Activated CD8-positive, alpha-beta memory T cell treated with anti-CD3 and anti-CD28 coated beads, Interleukin-2, amount 50 U/mL, for 4 hours (primary cell): ENCODE results near the gene FHL2.

Experiments
- DNase-seq: peaks from one replicate; pipeline ENCODE4 v3.0.0-alpha.2; 2020

Gene FHL2

DNA sequence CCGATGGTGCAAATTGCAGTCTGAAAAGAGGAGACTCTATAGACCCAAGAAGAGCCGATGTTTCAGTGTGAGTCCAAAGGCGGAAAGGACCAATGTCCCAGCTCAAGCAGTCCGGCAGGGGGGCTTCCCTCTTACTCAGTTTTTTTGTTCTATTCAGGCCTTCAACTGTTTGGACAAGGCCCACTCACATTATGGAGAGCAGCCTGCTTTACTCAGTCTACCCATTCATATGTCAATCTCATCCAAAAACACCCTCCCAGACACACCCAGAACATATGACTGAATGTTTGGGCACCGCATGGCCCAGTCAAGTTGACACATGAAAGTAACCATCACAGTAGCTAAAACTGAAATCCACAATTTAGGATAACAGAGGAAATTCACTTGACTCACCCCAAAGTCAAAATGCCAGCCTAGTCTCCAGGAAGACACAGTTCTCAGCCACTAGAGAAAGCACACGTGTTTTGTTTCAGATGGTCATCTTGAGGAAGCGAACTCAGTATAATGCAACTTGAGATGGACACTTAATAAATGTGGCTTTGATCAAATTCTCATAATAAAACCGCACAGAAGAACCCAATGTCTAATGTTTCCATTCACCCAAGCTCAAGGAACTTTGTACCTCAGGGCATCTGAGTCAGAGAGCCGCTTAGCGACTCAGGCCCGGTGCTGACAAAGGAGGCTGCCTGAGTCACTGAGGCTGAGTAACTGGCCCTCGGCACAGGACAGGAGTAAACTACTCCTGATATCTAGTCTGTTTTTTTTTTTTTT lies 2.4 kb downstream of the FHL2 start:
- peak; percentile 55 for DNase-seq

DNA sequence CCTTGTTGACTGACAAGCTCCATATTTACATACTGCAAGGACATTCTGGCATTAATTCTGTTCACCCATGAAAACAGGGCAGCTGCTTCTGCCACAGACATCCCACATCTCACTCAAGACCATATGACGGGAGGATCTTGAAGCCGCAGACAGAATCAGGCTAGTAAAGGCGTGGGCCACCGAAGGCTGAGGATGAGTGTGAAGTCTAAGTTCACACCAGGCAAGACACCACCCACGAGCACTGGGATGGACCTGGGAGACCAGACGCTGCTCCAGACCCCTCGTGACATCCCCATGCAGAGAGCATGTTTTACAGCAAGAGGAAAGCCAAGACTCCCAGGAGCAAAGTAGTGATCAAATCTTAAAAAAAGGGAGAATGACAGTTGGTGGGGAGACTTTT lies 3.2 kb downstream of the FHL2 start:
- no peak for DNase-seq

DNA sequence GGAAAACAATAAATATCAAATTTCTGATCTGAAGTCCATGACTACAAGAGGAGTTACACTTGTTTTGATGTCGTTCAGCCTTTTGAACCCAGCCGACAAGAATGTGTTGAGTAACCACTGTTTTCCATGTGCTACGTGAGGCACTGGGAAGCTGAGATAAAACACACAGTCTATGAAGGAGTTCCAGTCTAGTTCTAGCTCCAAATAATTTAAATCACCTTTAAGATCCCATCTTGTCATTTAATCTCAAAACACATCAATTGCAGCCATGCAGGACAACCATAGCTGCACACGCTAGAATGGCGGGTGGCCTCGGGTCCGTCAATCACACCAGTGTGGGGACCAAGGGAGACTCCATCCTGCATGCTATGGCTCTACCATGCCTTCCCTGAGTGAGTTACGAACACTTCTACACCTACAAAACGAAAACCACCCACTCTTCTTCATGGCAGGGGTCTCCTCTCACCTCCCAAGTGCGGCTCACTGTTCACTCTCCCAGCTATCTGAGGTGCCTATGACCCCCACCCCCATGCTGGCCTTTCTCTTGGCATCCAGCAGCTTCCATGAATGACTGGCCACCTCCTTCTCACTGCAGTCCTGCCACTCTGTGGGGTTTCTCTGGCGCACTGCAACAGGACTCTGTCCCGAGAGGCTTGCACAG lies 3.8 kb downstream of the FHL2 start:
- DNase-seq, result no peak

DNA sequence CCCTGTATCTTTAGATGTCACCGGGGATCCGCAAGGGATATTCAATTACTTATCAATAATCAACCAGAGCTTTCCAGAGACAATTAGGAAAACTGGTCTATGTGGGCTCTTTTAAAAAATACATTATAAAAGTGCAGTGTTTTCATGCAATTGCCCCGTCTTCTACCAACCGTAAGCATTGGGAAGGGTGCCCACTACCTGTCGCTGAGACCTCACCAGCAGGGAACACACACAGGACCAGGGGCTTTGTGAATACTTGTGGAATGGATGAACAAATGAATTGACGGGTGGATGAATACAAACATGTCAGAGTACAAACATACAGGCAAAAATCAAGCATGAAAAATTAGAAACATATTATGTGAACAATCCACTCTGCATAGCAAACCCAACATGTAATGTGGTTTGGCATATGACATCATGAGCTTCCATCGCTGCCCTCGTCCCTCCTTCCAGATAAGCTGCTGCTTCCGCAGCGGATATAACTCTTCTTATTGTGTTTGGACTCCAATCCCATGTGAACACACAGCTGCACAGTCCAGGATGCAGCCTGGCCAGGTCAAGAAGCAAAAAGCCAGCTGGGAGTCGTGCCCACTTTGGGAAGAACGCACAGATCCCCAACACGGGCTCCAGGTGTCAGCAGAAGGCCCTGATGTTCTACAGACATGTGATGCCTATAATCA lies 5.3 kb downstream of the FHL2 start:
- DNase-seq, result no peak

DNA sequence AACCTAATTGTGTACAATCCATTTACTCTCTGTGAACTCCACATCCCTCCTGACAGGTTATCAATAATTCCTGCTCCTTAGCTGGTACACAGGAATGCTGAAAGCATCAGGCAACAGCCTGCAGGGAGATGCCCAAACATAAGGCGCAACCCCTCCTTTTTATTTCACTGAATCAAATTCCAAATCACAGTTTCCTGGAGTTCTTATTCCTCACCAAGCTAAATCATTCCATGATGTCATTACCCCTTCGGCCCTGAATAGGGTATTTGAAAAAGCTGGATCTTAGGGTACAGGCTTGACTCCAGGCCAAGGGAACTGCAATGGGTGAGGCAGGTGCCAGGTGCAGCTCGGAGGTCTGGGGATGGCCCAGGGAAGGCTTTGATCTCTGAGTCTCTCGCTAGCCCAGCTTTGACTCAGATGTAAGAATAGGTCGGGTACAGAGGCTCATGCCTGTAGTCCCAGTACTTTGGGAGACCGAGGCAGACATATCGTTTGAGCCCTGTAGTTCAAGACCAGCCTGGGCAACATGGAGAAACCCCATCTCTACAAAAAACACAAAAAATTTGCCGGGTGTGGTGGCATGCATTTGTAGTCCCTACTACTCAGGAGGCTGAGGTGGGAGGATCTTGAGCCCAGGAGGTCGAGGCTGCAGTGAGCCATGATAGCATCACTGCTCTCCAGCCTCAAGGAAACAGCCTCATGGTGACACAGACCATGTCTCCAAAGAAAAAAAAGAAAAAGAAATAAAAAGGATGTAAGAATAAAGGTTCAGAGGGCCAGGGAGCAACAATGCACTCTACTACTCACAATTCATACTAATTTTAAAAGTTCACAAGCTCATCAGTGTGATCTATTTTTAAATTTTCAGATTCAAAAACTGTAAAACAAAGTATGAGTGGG lies 6.8 kb downstream of the FHL2 start:
- DNase-seq, result no peak

DNA sequence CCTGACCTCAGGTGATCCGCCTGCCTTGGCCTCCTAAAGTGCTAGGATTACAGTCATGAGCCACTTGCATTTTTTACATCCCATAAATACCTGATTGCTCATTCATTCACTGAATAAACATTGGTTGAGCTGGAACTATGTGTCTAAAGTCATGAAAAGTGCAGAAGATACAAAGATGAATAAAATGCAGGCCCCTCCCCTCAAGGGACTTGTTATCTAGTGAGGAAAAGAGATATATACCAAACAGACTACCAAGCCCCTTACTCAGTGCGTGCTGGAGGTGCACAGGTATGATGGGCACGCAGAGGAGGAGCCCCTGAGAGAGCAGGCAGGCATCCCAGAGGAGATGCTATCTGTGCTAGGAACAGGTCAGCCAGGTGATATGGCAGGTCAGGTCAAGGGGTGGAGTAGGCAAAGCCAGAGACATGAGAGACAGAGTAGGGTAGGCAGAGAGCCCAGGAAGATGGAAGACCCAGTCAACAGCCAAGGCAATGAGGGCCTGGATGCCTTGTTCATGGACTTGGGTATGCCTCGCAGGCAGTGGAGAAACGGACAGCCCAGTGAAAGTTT lies 7.7 kb downstream of the FHL2 start:
- DNase-seq, result no peak

DNA sequence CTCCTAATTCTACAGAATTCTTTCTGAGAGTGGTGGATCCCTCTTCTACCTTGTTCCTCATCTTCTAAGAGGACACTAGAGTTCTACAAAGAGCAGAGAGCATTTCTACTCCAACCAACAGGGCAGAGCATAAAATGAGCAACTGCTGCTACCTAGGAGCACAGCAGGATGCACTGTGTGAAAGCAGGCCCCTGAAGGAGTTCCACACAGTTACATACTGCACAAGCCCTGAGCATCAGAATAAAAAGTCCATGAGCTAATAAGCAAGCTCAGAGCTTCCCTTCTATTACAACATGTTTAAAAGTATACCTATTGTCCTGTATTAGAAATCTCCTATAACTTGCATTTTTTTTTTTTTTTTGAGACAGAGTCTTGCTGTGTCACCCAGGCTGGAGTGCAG lies 8.4 kb downstream of the FHL2 start:
- DNase-seq, result no peak

DNA sequence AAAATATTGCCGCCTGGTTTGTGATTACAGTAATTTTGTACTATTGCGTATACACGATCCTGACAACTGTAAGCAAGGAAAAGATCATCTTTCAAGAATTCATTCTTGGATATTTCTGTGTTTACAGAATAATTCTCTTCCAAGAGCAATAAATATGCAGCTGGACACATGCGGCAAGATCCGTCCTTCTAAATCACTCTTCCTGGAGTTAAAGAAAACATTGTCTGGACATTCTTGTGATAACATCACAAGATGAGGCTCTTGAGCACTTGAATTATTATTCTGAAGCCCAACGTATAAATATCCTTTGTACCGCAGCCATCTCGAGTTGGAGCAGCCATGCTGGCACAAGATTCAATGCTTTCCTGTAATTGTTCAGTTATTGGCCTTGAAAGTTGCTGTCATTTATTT lies 9.9 kb downstream of the FHL2 start:
- DNase-seq, result no peak

DNA sequence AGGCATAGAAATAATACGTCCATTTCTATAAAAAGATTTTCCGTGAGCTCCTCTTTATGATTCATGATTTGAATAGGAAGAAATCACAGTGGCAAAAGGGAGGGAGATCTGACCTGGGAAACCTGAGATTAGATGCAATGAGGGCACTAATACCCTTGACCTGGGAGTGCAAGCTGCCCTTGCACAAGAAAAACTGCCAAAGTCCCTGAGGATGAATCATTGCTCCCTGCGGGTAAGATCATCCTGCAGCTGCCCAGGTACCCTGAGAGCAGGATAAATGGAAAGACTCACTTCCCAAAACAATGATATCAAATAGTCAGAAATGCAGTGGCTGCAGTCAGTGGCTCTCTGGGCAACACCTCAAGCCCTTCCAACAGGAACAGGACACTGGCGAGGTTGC lies 11.6 kb downstream of the FHL2 start:
- no peak for DNase-seq

DNA sequence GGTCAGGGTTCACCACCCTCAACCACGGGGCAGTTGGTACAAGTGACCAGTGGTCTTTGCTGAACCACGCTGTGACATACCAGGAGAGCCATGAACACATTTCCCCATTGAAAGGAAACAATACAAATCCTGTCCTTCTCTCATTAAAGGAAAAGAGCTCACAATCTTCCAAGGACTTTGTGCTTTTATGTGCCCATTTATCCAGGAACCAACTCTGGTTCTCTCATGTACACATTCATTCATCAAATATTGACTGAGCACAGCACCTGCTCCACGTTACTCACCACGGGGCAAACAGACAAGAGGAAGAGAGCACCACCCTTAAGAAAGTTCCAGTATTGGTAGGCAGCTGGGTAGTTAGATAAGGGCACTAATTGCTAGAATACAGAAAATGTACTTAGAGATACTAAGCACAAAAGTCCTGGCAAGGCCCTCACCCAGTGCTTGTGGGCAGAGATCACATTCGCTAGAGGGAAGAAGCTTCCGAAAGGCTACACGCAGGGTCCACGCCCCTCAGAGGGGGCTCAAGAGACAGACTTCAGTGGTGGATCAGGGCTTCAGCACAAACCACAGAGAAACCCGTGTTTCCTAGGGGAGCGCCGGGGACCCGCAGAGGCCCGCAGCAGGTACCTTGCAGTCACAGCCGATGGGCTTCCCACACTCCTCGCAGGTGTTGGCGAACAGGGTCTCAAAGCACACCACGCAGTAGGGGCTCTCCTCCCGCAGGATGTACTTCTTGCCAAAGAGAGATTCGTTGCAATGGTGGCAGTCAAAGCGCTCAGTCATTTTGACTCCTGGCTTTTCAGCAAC lies 12.9 kb downstream of the FHL2 start:
- DNase-seq, result no peak

DNA sequence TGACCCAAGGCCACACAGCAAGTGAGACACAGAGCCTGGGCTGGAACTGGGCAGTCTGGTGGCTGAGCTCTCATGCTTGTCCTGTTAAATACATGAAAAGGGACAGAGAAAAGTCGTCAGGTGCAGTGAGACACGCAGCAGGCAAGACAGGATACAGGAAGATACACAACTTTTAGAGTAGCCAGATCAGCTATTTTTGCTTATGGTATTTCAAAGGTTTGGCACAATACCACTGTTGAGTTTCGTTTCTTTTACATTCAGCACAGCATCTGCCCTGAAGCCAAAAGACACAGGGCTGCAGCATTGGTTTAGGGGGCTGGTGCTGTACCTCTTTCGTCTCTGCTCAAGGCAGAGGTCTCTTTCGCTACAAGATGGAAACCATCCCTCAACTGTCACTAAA lies 14.0 kb downstream of the FHL2 start:
- DNase-seq, result no peak

DNA sequence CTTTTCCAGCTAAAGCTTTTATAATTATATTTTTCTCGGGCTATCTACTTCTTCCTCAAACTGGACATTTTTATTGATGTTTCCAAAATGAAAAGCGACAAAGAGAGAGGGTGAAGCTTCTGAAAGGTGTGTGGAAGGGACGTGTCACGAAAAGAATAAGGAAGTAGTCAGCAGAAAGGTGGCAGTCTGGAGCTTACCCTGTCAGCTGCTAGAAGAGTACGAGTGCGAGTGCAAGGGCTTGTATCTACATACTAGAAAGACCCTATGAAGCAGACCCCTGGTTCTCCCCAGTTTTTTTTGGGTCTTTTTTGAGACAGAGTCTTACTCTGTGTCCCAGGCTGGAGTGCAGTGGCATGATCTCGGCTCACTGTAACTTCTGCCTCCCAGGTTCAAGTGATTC lies 14.6 kb downstream of the FHL2 start:
- no peak for DNase-seq

DNA sequence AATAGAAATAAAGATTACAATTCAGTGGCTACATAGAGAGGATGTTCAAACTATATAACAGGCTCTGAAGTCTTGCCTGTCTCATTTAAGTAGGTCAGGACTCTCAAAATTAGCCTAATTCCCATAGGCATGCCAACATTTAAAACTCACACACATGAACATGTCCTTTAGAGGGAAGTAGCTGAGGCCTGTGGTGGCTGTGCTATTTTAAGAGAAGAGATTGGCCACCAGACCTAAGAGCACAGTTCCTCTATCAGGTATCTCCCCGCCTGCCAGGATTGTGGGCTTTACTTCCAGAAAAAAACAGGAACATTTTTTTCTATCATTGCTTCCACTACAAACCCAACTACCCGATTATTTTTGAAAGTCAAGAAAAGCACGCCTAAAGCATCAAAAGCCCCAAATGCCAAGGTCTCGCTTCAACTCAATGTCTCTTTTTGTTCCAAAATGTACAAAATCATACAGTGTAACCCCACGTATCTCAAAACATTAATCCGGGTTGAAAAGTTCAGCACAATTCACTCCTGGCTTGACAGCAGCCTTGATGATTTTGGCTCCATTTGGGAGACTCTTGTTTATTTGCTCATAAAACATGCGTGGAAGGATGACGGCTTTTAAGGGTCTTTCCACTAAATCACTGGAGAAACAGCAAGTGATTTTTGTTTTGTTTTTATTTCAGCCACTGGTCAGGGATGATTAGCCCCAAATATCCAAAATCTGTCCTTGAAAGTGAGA lies 15.3 kb downstream of the FHL2 start:
- DNase-seq, result no peak

DNA sequence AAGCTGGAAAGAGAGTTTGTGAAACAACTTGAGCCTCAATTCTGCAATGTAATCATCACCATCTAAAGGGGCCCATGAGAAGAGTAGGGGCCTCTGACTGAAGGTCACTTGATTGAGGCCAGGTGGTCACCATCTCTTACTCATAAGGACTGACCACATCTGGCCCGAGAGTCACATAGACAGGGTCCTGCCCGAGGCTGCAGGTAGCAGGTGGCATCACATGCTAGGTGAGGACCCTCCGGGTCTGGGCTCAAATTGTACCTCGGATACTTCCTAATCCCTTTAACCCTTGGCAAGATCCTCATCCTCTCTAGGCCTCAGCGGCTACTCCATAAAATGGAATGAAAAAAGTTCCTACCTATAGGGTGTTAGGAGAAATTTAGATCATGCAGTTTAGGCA lies 16.7 kb downstream of the FHL2 start:
- no peak for DNase-seq

DNA sequence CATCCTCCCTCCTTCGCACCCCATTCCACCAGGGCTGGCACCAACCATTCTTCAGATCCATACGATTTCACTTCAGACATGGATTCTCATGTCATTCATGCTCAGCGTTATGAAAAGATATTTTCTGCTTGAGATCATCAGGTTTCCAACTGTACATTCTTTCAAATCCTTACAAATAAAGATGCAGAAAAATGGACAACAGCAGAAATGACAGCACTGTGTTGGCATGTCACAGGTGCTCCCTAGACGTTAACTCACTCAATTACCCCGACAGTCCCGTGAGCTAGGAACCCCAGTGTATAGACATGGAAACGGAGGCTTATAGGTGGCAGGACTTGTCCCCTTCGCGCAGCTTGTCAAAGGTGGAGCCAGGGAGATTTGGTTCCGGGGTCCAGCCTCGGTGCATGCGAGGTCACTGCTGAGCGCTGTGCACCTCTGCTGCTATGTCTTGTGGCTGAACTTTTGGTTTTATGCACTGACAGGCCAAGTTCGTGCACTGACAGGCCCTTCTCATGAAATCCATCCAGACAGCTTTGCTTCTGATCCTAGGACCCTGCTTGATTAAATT lies 17.7 kb downstream of the FHL2 start:
- no peak for DNase-seq

DNA sequence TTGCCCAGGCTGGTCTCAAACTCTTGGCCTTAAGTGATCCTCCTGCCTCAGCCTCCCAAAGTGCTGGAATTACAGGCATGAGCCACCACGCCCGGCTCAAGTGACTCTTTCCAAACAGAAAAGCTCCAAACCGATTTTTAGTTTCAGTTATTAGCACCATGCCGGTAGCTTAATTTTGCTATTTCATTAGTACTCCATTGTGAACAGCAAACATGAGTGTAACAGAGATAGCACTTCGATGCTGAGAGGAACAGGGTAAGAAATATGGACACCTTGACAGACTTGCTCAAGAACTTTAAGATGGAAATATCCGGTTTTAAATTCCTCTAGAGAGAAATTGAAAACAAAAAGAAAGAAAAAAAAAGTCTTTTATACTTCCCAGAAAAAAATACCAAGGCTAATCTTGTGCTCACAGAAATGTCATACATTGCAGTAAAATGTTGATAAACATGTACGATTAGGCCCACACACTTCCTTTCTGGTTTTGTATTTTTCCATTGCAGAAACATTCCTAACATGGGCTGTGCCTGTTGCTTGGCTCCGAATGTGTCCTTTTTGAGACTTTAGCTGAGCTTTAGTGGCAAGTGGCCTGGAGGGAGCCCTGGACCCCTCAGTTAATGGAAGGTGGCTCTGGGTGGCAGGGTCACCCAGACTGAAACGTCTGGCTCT lies 18.3 kb downstream of the FHL2 start:
- no peak for DNase-seq

DNA sequence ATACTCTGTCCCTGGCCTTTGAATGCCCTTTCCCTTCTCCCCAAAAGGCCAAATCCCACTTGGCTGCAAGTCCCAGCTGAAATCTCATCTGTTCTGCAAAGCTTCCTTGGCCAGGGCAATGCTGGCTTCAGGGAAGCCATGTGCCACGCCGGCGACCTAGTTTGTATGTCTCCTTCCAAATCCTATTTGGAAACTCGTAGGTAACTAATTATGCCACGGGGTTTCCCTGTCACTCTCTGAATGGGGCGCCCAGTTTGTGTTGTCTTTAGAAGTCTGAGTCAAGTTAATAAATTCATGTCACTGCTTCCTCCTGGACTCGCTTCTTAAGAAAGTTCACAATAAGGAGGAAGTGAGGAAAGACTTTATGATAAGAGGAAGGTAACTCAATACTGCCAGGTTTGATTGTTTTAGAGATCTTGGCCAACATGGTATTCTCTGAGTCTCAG lies 19.1 kb downstream of the FHL2 start:
- DNase-seq, result no peak

DNA sequence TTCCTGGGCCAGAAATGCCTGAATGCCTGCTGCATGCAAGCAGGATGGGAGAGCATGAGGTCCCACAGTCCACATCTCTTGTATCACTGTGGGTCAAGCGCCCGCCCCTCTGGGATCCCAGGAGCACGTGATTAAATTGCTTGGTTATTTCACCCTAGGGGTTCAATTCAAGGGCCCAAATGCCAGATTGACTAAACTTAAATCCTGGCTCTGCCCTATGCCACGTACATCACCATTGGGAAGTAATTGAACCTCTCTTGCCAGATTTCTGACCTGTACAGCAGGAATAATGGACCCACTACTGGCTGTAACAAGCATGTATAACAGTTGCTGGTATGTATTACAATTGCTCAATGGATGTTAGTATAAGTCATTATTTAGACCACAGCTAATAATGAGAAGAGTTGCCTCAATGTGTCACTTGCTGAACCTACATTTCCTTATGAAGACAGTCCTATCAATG lies 19.9 kb downstream of the FHL2 start:
- DNase-seq, result no peak

DNA sequence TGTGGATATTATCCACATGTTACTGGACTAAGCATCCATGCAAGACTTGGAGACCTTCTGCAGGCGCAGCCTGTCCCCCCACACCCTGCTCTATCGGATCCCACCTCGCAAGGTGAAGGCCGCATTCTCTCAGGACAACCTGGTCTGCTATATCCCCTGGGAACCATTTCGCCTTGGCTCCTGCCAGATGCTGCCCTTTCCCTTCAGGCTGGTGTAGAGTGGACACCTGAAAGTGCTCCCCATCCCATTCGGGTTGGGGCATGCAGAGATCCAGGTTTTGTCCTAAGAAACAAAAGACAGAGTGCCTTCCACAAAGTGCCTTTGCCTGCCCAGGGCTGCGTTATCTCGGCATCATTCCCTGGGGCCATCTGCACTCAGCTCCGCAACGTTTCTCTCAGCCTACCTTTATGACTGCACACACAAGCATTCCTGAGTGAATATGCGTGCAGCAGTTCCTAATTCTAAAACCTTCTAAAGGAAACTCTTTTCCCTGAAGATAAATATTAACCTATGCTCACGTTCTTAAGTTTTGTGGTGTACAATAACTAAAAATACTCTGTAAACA lies 20.5 kb downstream of the FHL2 start:
- no peak for DNase-seq

DNA sequence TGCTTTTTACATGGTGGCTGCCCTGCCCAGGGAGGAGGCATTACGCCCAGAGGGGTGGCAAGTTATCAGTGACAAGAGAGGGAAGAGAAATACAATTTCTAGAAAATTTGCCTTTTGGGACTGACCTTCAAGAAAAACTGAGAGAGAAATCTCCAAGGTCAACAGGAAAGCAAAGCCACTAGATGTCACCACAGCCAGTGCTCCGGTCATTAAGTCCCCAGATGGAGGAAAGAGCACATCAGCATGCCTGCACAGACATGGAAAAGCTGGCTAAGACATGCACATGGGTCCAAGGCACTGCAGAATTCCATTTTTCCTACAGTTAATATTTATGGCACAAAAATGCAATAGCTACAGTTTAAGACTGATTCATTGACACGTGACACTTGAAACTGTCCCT lies 21.0 kb downstream of the FHL2 start:
- no peak for DNase-seq
